ENCODE results near the gene SYNGR4. TPM values are rescaled to one million over a fixed set of nuclear protein-coding genes. Genes with fewer than 3 reads are reported as not detected.

SYNGR4 gene
- polyA plus RNA-seq, 1 experiment: not detected

GRCh38 chr19:48393559-48394330 lies 29.6 kb downstream of the SYNGR4 start, which contains the start of gene GRIN2D:
GRIN2D (plus strand) TSS chr19:48393668; CDS start chr19:48398393, 4,725 bp downstream.
- Histone ChIP-seq H3K27ac (ENCODE audit: low read depth, low read length) (no peak within 1 kb of the TSS), H3K4me3 (ENCODE audit: low read depth, low read length) (peak within 1 kb of the TSS; percentile 27; the same call in 1 of the 2 replicates), H3K9me3 (ENCODE audit: control insufficient read depth, insufficient read depth, low read length) (no peaks in the 10 kb centered on the region; the same call in 1 of the 2 replicates), H3K27me3 (ENCODE audit: control insufficient read depth, insufficient read depth, low read length) (peaks cover 44% of the 10 kb centered on the region)
- no peak for TF ChIP-seq CTCF (IDR thresholded peaks at IDR 0.05; ENCODE audit: low read depth, low read length)
- POLR2A ChIA-PET: interaction anchor here (0.8 kb wide), 1 partner anchor 30 kb away, joined by 3 read pairs; the partner anchor contains the start of genes SYNGR4 and TMEM143
- no peak for DNase-seq (ENCODE audit: low read depth, low spot score)
- CTCF ChIA-PET: interaction anchor here (1.1 kb wide), 1 partner anchor 96 kb away, joined by 3 read pairs; no protein-coding TSS in a partner anchor

GRCh38 chr19:48394331-48395169 lies 30.4 kb downstream of the SYNGR4 start:
- DNase-seq (ENCODE audit: low read depth, low spot score): no peak
- CTCF ChIA-PET: no interaction called here
- H3K27me3 ChIP-seq (ENCODE audit: control insufficient read depth, insufficient read depth, low read length): peaks cover 44% of the 10 kb centered on the region
- no peak overlapping the region for H3K27ac ChIP-seq (ENCODE audit: low read depth, low read length)
- H3K4me3 ChIP-seq (ENCODE audit: low read depth, low read length): peak overlapping the region; percentile 7; the same call in 1 of the 2 replicates
- H3K9me3 ChIP-seq (ENCODE audit: control insufficient read depth, insufficient read depth, low read length): peaks cover 5% of the 10 kb centered on the region; the same call in 1 of the 2 replicates
- TF ChIP-seq CTCF (IDR thresholded peaks at IDR 0.05; ENCODE audit: low read depth, low read length): no peak
- POLR2A ChIA-PET: no interaction called here

- no peak overlapping the region for H3K27ac ChIP-seq (ENCODE audit: low read depth, low read length)
- TF ChIP-seq CTCF (IDR thresholded peaks at IDR 0.05; ENCODE audit: low read depth, low read length): no peak
- peaks cover 44% of the 10 kb centered on the region for H3K27me3 ChIP-seq (ENCODE audit: control insufficient read depth, insufficient read depth, low read length)
- DNase-seq (ENCODE audit: low read depth, low spot score): no peak
- H3K4me3 ChIP-seq (ENCODE audit: low read depth, low read length): no peak overlapping the region
- H3K9me3 ChIP-seq (ENCODE audit: control insufficient read depth, insufficient read depth, low read length): peaks cover 5% of the 10 kb centered on the region; the same call in 1 of the 2 replicates
- POLR2A ChIA-PET: no interaction called here
- CTCF ChIA-PET: interaction anchor here (0.6 kb wide), 1 partner anchor 128 kb away, joined by 3 read pairs; no protein-coding TSS in a partner anchor
Observed at GRCh38 chr19:48395170-48395455, 30.9 kb downstream of the SYNGR4 start.

- peaks cover 5% of the 10 kb centered on the region; the same call in 1 of the 2 replicates for H3K9me3 ChIP-seq (ENCODE audit: control insufficient read depth, insufficient read depth, low read length)
- no peak for TF ChIP-seq CTCF (IDR thresholded peaks at IDR 0.05; ENCODE audit: low read depth, low read length)
- peaks cover 44% of the 10 kb centered on the region for H3K27me3 ChIP-seq (ENCODE audit: control insufficient read depth, insufficient read depth, low read length)
- DNase-seq (ENCODE audit: low read depth, low spot score): no peak
- POLR2A ChIA-PET: no interaction called here
- CTCF ChIA-PET: interaction anchor here (0.6 kb wide), 1 partner anchor 129 kb away, joined by 3 read pairs; no protein-coding TSS in a partner anchor
- no peak overlapping the region for H3K27ac ChIP-seq (ENCODE audit: low read depth, low read length)
- no peak overlapping the region for H3K4me3 ChIP-seq (ENCODE audit: low read depth, low read length)
Observed at GRCh38 chr19:48395499-48395898, 31.3 kb downstream of the SYNGR4 start.
